ENCODE measurements around the gene CAPN12.
A peak's percentile ranks its signal among the peaks of the same experiment; 100 is the strongest.

CAPN12 gene

DNA sequence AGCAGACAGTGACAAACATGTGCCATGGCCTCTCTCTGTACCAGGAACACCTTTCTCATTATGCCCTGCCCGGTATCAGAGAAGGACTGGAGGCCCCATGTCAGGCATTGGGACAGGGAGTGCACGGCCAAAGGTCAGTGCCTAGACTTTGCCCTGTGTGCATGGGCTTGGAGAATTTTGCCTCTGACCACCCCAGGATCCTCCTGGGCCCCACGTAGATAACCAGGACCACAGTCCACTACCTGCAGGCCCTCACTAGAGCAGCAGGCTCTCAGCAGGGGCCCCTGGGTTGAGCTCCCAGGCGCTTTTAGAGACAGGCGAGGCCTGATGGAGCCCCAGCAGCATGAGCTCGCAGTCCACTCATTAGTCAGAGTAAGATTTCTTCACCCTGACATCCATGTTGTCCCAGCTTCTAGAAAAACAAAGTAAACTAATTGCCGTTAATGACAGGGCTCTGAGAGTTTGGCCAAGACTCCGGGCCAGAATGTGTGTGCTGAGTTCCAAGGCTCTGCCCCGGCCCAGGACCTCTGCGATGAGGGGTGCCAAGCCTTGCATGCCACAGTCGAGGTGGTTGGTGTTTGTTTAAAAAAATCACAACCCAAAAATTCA is 42.7 kb downstream of the CAPN12 start:
- Histone ChIP-seq H3K27me3 (ENCODE audit: control insufficient read depth, insufficient read depth, low read length) (no peaks in the 10 kb centered on the region), H2AFZ (no peak overlapping the region), H3K4me2 (ENCODE audit: low read length) (no peak overlapping the region), H3K4me1 (peaks cover 39% of the 10 kb centered on the region), H3K9ac (no peak overlapping the region), H3K79me2 (peaks cover 33% of the 10 kb centered on the region), H3K27ac (peak overlapping the region; percentile 22), H3K36me3 (ENCODE audit: control insufficient read depth, insufficient read depth, low read length) (no peaks in the 10 kb centered on the region), H3K4me3 (ENCODE audit: low read depth, low read length) (no peak overlapping the region), H3K9me3 (ENCODE audit: control insufficient read depth, low read length) (no peaks in the 10 kb centered on the region)
- TF ChIP-seq, protein P1, sequence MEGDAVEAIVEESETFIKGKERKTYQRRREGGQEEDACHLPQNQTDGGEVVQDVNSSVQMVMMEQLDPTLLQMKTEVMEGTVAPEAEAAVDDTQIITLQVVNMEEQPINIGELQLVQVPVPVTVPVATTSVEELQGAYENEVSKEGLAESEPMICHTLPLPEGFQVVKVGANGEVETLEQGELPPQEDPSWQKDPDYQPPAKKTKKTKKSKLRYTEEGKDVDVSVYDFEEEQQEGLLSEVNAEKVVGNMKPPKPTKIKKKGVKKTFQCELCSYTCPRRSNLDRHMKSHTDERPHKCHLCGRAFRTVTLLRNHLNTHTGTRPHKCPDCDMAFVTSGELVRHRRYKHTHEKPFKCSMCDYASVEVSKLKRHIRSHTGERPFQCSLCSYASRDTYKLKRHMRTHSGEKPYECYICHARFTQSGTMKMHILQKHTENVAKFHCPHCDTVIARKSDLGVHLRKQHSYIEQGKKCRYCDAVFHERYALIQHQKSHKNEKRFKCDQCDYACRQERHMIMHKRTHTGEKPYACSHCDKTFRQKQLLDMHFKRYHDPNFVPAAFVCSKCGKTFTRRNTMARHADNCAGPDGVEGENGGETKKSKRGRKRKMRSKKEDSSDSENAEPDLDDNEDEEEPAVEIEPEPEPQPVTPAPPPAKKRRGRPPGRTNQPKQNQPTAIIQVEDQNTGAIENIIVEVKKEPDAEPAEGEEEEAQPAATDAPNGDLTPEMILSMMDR (IDR thresholded peaks at IDR 0.05) = no peak

DNA sequence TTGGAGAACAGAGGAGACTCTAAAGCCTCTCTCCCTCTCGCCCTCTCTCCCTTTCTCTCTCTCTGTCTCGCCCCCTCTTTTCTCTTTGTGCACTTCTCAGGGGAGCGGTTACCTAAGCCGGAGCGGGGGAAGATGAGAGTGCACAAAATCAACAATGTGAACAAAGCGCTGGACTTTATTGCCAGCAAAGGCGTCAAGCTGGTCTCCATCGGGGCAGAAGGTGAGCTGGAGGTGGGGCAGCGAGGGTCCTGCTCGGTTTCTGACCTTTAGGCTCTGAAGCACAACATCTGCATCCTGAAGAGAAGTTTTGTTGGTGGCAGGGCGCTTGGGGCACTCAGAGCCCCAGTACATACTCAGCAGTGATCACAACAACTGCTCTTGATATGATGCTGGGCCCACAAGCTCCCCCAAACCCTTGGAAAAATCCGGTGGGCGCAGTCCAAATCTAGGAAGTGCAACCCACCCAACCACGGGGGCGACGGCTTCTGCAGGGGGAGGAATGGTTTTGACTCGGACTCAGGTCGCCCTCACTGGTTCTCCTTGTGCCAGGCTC is 43.3 kb downstream of the CAPN12 start:
- Histone ChIP-seq H3K79me2 (peaks cover 39% of the 10 kb centered on the region), H3K27ac (peak overlapping the region; percentile 76), H3K27me3 (ENCODE audit: control insufficient read depth, insufficient read depth, low read length) (no peaks in the 10 kb centered on the region), H3K4me1 (peaks cover 44% of the 10 kb centered on the region), H3K4me3 (ENCODE audit: low read depth, low read length) (no peak overlapping the region), H3K4me2 (ENCODE audit: low read length) (no peak overlapping the region), H2AFZ (no peak overlapping the region), H3K9me3 (ENCODE audit: control insufficient read depth, low read length) (no peaks in the 10 kb centered on the region), H3K9ac (no peak overlapping the region), H3K36me3 (ENCODE audit: control insufficient read depth, insufficient read depth, low read length) (no peaks in the 10 kb centered on the region)
- TF ChIP-seq, protein P1 (IDR thresholded peaks at IDR 0.05) = no peak

DNA sequence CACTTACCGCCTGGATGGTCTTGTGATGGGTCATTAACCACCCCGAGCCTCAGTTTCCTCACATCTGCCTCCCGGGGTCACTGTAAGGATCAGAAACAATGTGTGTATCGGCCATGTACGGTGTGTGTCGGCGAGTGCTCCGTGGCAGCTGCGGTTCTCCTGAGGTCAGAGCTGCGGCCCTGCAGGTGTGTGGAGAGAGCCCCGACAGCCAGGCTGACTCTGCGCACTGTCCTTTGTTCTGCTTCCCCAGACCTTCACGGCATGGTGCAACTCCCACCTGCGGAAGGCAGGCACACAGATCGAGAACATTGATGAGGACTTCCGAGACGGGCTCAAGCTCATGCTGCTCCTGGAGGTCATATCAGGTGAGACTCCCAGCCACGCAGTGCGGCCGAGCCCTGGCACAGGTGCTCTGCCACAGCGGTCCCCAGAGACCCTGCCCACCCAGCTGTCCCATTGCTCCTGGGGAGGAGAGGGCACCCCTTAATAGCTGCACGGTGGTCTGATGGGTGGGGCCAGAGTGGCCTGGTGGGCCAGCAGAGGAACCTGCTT is 43.8 kb downstream of the CAPN12 start:
- Histone ChIP-seq H3K79me2 (peaks cover 44% of the 10 kb centered on the region), H3K4me3 (ENCODE audit: low read depth, low read length) (no peak overlapping the region), H3K9me3 (ENCODE audit: control insufficient read depth, low read length) (no peaks in the 10 kb centered on the region), H3K4me2 (ENCODE audit: low read length) (peak overlapping the region; percentile 25), H3K4me1 (peaks cover 50% of the 10 kb centered on the region), H2AFZ (no peak overlapping the region), H3K9ac (no peak overlapping the region), H3K27me3 (ENCODE audit: control insufficient read depth, insufficient read depth, low read length) (no peaks in the 10 kb centered on the region), H3K36me3 (ENCODE audit: control insufficient read depth, insufficient read depth, low read length) (no peaks in the 10 kb centered on the region), H3K27ac (peak overlapping the region; percentile 76)
- TF ChIP-seq, protein P1 (IDR thresholded peaks at IDR 0.05) = no peak

DNA sequence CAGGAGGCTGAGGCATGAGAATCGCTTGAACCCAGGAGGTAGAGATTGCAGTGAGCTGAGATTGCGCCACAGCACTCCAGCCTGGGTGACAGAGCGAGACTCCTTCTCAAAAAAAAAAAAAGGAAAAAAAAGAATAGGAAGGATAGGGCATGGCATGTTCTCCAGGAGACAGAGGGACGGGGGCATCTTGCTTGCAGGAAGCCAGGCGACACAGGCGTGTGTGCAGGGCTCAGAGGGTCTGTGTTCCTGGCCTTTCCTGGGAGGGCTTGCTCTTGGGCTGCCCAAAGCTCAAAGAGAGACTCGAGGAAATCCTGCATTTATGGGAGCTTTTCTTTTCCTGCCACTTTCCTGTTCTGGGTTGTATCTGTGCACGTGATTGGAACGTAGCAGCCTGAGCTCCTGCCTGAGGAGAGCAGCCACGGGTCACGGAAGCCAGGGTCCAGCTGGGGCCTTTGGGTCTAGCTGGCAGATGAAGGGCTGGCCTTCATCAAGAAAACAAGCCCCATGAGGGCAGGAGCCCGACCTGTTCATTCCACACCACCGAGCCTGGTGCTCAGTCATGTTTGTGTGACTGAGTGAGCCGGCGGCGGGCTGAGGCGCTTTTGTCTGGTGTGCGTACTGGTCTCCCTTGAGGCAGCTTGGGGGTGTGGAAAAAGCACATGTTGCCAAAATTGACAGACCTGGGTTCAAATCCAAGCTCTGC is 44.5 kb downstream of the CAPN12 start:
- no peaks in the 10 kb centered on the region for H3K36me3 ChIP-seq (ENCODE audit: control insufficient read depth, insufficient read depth, low read length)

More for the DNA sequence above, 44.5 kb downstream of the CAPN12 start:
- TF ChIP-seq, protein P1 (IDR thresholded peaks at IDR 0.05) = no peak
- Histone ChIP-seq H3K9ac (no peak overlapping the region), H3K4me1 (peaks cover 56% of the 10 kb centered on the region), H3K9me3 (ENCODE audit: control insufficient read depth, low read length) (no peaks in the 10 kb centered on the region), H3K4me3 (ENCODE audit: low read depth, low read length) (no peak overlapping the region), H3K27ac (peak overlapping the region; percentile 76), H3K79me2 (peaks cover 48% of the 10 kb centered on the region), H2AFZ (no peak overlapping the region), H3K4me2 (ENCODE audit: low read length) (peak overlapping the region; percentile 25), H3K27me3 (ENCODE audit: control insufficient read depth, insufficient read depth, low read length) (no peaks in the 10 kb centered on the region)
